T-cell (primary cell): ENCODE measurements around the gene NCOA7. TPM values are rescaled to one million over a fixed set of nuclear protein-coding genes. Genes with fewer than 3 reads are reported as not detected.
A peak's percentile ranks its signal among the peaks of the same experiment; 100 is the strongest.
"Not testable (repeated sequence)": the region's sequence is repeated elsewhere in the genome, so short reads cannot be mapped to it uniquely, and the experiment has no call there.

ENCODE experiments used
- ATAC-seq, 4 experiments: fragments of 200-7000 bp in 3 of 4; fragments of 150-1000 bp in 1 of 4; cut with Tn5 transposase; replicated peaks in 1 of 4; 1 replicate in 3 of 4; 2 replicates in 1 of 4; pipeline ENCODE4 v1.10.0; 2021; ENCODE audit warnings: moderate library complexity in 3 of 4, mild to moderate bottlenecking in 2 of 4, moderate number of reproducible peaks in 1 of 4
- CTCF ChIA-PET, 2 donors: fragments of 300-600 bp; sonication (Branson Sonifier 250); formaldehyde crosslinking; loops; one replicate each; lab custom pipeline; 2022; ENCODE audit warnings: antibody characterized with exemption in 2 of 2; lab: Charles Lee
- POLR2A ChIA-PET, 2 donors: fragments of 300-600 bp; sonication (Branson Sonifier 250); formaldehyde crosslinking; loops; one replicate each; lab custom pipeline; 2022; ENCODE audit warnings: antibody characterized with exemption in 2 of 2; lab: Charles Lee
- DNase-seq, 35 experiments: peaks; one replicate each; pipeline versions ENCODE4 v3.0.0 to v3.0.0-alpha.2; 2013 to 2023
- H3K27ac ChIP-seq: one replicate; pipeline ENCODE4 v1.5.1; 2013; ENCODE audit warnings: low read length
- H3K27me3 ChIP-seq, 2 experiments: replicated peaks in 1 of 2; 1 replicate in 1 of 2; 2 replicates in 1 of 2; pipeline versions ENCODE4 v1.6.1 to v1.7.0; 2013; ENCODE audit warnings: low read length in 1 of 2, mixed read lengths in 1 of 2; ENCODE audit not compliant: control insufficient read depth in 2 of 2, insufficient read depth in 2 of 2; ENCODE audit errors: extremely low read depth in 1 of 2
- H3K36me3 ChIP-seq, 2 donors: 1 replicate in 1 of 2; 2 replicates in 1 of 2; pipeline versions ENCODE4 v1.6.1 to v1.7.0; 2013; ENCODE audit warnings: low read length in 1 of 2; ENCODE audit not compliant: control insufficient read depth in 2 of 2, insufficient read depth in 1 of 2; ENCODE audit errors: extremely low read depth in 1 of 2
- H3K4me1 ChIP-seq, 2 experiments: 1 replicate in 1 of 2; 2 replicates in 1 of 2; pipeline versions ENCODE4 v1.6.1 to v1.7.0; 2013; ENCODE audit warnings: low read length in 2 of 2, mixed read lengths in 1 of 2; ENCODE audit not compliant: insufficient read depth in 2 of 2, control insufficient read depth in 1 of 2; ENCODE audit errors: extremely low read depth in 1 of 2
- H3K4me3 ChIP-seq, 2 donors: 1 replicate in 1 of 2; 2 replicates in 1 of 2; pipeline versions ENCODE4 v1.5.1 to v1.7.0; 2013; ENCODE audit warnings: mild to moderate bottlenecking in 2 of 2, low read length in 1 of 2, moderate library complexity in 1 of 2; ENCODE audit not compliant: control insufficient read depth in 1 of 2; ENCODE audit errors: extremely low read depth in 1 of 2
- H3K9me3 ChIP-seq: 2 replicates; pipeline ENCODE4 v1.7.0; 2013
- H3K27ac Mint-ChIP-seq, 2 donors: one replicate each; pipeline ENCODE4 v1.8.0; 2020 to 2021; ENCODE audit warnings: mild to moderate bottlenecking in 2 of 2, mixed read lengths in 2 of 2
- H3K27me3 Mint-ChIP-seq, 2 donors: one replicate each; pipeline ENCODE4 v1.8.0; 2021 to 2022; ENCODE audit warnings: mixed read lengths in 2 of 2
- H3K36me3 Mint-ChIP-seq: one replicate; pipeline ENCODE4 v1.8.0; 2021; ENCODE audit warnings: mixed read lengths
- H3K4me1 Mint-ChIP-seq, 3 donors: one replicate each; pipeline ENCODE4 v1.8.0; 2020 to 2022; ENCODE audit warnings: mixed read lengths in 3 of 3, mild to moderate bottlenecking in 1 of 3
- H3K4me3 Mint-ChIP-seq, 3 donors: one replicate each; pipeline ENCODE4 v1.8.0; 2020 to 2022; ENCODE audit warnings: mild to moderate bottlenecking in 3 of 3, mixed read lengths in 3 of 3, moderate library complexity in 3 of 3
- H3K9me3 Mint-ChIP-seq, 3 donors: one replicate each; pipeline ENCODE4 v1.8.0; 2020 to 2022; ENCODE audit warnings: mixed read lengths in 3 of 3
- WGBS: methylation state at CpG from one replicate; pipeline ENCODE4 v1.1.5; 2013; ENCODE audit warnings: missing lambda C conversion rate; ENCODE audit not compliant: insufficient coverage; 5-methylcytosine and 5-hydroxymethylcytosine counted together
- total RNA-seq, 35 experiments: library from RNA in 6 of 35; stranded (reverse) in 6 of 35; fragments of 120-200 nt in 1 of 35; gene quantifications; one replicate each; pipeline versions ENCODE4 v1.2.1 to v1.2.4 and lab custom pipeline; 2013 to 2026

Gene NCOA7
- total RNA-seq, 5 donors from 2014 or later (not counting 1 experiment from before 2014, with no cell fraction given), result 40.3 to 51.6 (median 46.4) TPM

DNA sequence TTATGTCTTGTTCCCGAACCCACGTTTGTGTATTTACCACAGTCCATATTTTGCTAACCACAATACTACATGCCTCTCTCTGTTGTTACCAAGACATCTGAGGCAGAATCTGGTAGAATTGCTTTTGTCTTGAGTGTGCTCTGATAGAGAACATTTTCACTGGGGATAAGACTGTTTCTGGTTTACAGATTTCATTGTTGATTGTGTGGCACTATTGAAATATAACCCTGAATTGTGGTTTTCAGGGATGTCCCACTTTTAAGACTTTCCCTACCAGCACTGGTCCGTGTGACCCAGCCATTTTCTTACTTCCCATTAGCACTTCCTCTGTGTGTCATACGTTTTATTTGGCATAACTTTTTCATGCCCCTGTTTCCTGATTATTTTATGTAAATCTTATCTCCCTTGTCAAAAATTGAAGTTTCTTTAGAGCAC lies 12.2 kb downstream of the NCOA7 start:
- Mint-ChIP-seq H3K27ac (peak overlapping the region in 1 of 2 donors; percentile 76), H3K4me1 (peaks cover 51 to 73% (median 65%) of the 10 kb centered on the region in 3 donors), H3K36me3 (peaks cover 28% of the 10 kb centered on the region), H3K27me3 (no peaks in the 10 kb centered on the region), H3K9me3 (no peaks in the 10 kb centered on the region), H3K4me3 (no peak overlapping the region)
- WGBS, result no CpG with 5 or more reads among the region's 4 CpGs
- CTCF ChIA-PET, result no interaction called here
- Histone ChIP-seq H3K36me3 (peaks cover 4 to 6% of the 10 kb centered on the region in 2 donors), H3K4me1 (peaks cover 4 to 7% of the 10 kb centered on the region in 2 experiments), H3K9me3 (no peaks in the 10 kb centered on the region), H3K27me3 (no peaks in the 10 kb centered on the region), H3K27ac (peak overlapping the region; percentile 42), H3K4me3 (no peak overlapping the region)
- no peak for DNase-seq
- POLR2A ChIA-PET, result no interaction called here
- ATAC-seq, result no peak

DNA sequence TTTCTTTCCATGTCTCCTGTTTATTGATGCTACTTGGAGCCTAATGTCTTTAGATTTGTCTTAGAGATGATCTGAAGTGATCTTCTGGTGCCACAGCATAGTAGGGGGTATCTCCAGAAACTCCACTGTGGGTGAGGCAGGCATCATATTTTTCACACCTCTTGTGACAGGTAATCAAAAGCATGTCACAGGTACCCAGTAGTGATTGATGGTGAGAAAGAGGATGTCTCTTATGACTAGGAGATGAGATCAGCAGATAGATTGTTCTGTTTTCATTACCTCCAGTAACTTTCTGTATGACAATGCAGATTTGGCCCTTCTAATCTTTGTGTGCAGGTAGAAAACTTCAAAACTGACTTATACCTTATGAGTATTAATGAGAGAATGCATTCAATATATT lies 13.5 kb downstream of the NCOA7 start:
- Mint-ChIP-seq H3K36me3 (peaks cover 32% of the 10 kb centered on the region), H3K9me3 (no peaks in the 10 kb centered on the region), H3K27ac (peak overlapping the region; percentile 4 to 75), H3K27me3 (no peaks in the 10 kb centered on the region), H3K4me3 (no peak overlapping the region), H3K4me1 (peaks cover 56 to 79% (median 71%) of the 10 kb centered on the region in 3 donors)
- Histone ChIP-seq H3K27me3 (no peaks in the 10 kb centered on the region), H3K4me1 (peaks cover 3 to 10% of the 10 kb centered on the region in 2 experiments), H3K36me3 (peaks cover under 1 to 4% of the 10 kb centered on the region in 2 donors), H3K9me3 (no peaks in the 10 kb centered on the region), H3K27ac (peak overlapping the region; percentile 42), H3K4me3 (no peak overlapping the region)
- DNase-seq (peak in 4 of 35 experiments; percentile 1 to 35 (median 9)), ATAC-seq (peak in 3 of 4 experiments; percentile 38 to 69 (median 44))
- POLR2A ChIA-PET, result interaction anchor here in 1 of 2 donors (0.7 to 0.8 kb wide), 2 partner anchors 13 to 161 kb away, joined by 5 to 7 read pairs; partner anchors contain the start of gene NCOA7
- CTCF ChIA-PET, result interaction anchor here (0.7 to 1.4 kb wide), 4 partner anchors 10 to 14 kb away, joined by 3 to 4 read pairs (median 3); partner anchors contain the start of gene NCOA7 (in 1 of the 2)

DNA sequence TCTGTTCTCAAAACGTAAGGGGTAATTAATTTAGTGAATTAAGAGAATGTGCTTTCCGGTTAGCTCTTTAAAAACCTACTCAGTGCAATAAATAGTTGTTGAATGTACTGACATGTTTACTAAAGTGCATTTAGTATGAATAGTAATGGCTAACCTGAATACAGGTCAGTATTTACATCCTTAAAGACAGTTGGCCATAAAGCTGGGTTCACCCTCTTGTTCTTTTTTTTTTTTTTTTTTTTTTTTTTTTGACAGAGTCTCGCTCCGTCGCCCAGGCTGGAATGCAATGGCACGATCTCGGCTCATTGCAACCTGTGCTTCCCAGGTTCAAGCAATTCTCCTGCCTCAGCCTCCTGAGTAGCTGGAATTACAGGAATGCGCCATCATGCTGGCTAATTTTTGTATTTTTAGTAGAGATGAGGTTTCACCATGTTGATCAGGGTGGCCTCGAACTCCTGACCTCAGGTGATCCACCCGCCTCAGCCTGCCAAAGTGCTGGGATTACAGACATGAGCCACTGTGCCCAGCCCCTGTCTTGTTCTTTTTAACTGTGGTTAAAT lies 14.2 kb downstream of the NCOA7 start:
- not testable (repeated sequence) for H3K27ac ChIP-seq, H3K9me3 Mint-ChIP-seq, H3K27me3 Mint-ChIP-seq, H3K4me3 Mint-ChIP-seq, H3K27me3 ChIP-seq, H3K36me3 ChIP-seq, H3K4me1 ChIP-seq, ATAC-seq, H3K9me3 ChIP-seq, H3K4me3 ChIP-seq, H3K27ac Mint-ChIP-seq, DNase-seq
- 90% methylated on average over 5 of the region's 10 CpGs for WGBS
- POLR2A ChIA-PET, result interaction anchor here (0.7 to 0.8 kb wide), 3 partner anchors 14 to 160 kb away, joined by 5 to 8 read pairs (median 7); partner anchors contain the start of gene NCOA7 (in 1 of the 2)
- peaks cover 55 to 81% (median 73%) of the 10 kb centered on the region in 3 donors for H3K4me1 Mint-ChIP-seq
- CTCF ChIA-PET, result interaction anchor here (0.8 to 1.4 kb wide), 3 partner anchors 10 to 14 kb away, joined by 3 to 4 read pairs (median 3); partner anchors contain the start of gene NCOA7 (in 1 of the 2)
- peaks cover 28% of the 10 kb centered on the region for H3K36me3 Mint-ChIP-seq

DNA sequence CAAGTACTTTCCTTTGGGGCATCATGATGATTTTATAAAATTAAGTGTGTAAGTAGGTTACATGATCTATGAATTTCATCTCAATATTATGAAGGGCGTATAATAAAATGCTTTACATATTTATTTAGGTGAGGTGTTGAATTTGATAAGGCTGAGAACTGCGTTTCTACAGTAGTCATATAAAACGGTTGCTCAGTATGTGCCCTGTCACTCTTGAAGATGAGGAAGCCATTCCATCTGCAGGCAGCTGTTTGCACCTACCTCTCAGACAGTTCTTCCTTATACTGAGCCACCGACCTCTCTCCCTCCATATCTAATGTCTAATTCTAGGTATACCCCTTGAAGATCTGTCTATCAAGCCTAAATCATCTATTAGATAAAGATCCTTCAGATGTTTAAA lies 16.1 kb downstream of the NCOA7 start:
- DNase-seq, result no peak
- Histone ChIP-seq H3K4me3 (no peak overlapping the region), H3K27me3 (no peaks in the 10 kb centered on the region), H3K27ac (no peak overlapping the region), H3K9me3 (no peaks in the 10 kb centered on the region), H3K36me3 (peaks cover 0 to 4% of the 10 kb centered on the region in 2 donors), H3K4me1 (peaks cover 6 to 10% of the 10 kb centered on the region in 2 experiments)
- no peak overlapping the region for H3K4me3 Mint-ChIP-seq
- ATAC-seq, result no peak
- peaks cover 59 to 85% (median 76%) of the 10 kb centered on the region in 3 donors for H3K4me1 Mint-ChIP-seq
- H3K27ac Mint-ChIP-seq, result peak overlapping the region in 1 of 2 donors; percentile 1
- POLR2A ChIA-PET, result no interaction called here
- no CpG with 5 or more reads among the region's 4 CpGs for WGBS
- no peaks in the 10 kb centered on the region for H3K9me3 Mint-ChIP-seq
- peaks cover 25% of the 10 kb centered on the region for H3K36me3 Mint-ChIP-seq
- H3K27me3 Mint-ChIP-seq, result no peaks in the 10 kb centered on the region
- CTCF ChIA-PET, result interaction anchor here in 1 of 2 donors (1.2 kb wide), 2 partner anchors 15 to 17 kb away, joined by 3 to 4 read pairs; partner anchors contain the start of gene NCOA7

DNA sequence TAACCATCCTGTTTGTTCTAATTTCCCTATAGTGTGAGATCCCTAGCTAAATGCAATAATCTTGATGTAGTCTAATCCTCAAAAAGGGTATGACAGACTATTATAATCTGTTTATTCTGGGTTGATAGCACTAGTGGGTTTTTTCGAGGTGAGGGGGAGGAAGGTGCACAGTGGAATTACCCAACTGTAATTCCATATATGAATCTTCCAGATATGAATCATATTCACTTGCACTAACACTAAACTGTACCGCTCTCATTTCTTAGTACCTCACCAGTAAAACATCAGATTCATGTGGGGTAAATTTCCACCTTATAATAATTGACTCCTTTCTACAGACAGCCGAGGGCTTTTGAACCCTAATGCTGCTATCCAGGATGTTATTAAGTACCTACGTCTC lies 16.5 kb downstream of the NCOA7 start:
- no CpG with 5 or more reads among the region's 4 CpGs for WGBS
- Histone ChIP-seq H3K4me1 (peaks cover 6 to 10% of the 10 kb centered on the region in 2 experiments), H3K4me3 (no peak overlapping the region), H3K9me3 (no peaks in the 10 kb centered on the region), H3K27me3 (no peaks in the 10 kb centered on the region), H3K27ac (no peak overlapping the region), H3K36me3 (peaks cover 0 to 2% of the 10 kb centered on the region in 2 donors)
- ChIA-PET POLR2A (no interaction called here), CTCF (interaction anchor here in 1 of 2 donors (1.2 kb wide), 2 partner anchors 15 to 17 kb away, joined by 3 to 4 read pairs; partner anchors contain the start of gene NCOA7)
- Mint-ChIP-seq H3K27me3 (no peaks in the 10 kb centered on the region), H3K9me3 (no peaks in the 10 kb centered on the region), H3K4me1 (peaks cover 57 to 85% (median 78%) of the 10 kb centered on the region in 3 donors), H3K27ac (peak overlapping the region in 1 of 2 donors; percentile 1), H3K36me3 (peaks cover 21% of the 10 kb centered on the region), H3K4me3 (no peak overlapping the region)
- DNase-seq, result no peak
- ATAC-seq, result no peak

DNA sequence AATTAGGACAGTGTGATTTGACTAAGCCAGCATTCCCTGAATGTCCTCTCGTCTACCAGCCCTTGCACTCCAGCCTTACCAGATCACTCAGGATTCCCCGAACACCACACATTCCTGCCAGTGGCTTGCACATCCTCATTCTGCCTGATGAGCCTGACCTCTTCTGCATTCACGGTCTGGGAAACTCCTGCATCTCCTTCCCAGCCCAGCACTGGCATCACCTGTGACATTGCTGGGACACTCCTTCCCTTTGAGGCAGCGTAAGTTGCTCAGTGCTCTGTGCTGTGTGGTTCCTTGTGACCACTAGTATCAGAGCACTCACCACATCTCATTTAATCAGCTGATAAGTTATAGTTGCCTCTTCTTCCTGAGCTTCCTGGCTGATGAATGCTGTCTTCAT lies 17.3 kb downstream of the NCOA7 start:
- Mint-ChIP-seq H3K27me3 (no peaks in the 10 kb centered on the region), H3K9me3 (no peaks in the 10 kb centered on the region), H3K4me1 (peaks cover 57 to 85% (median 78%) of the 10 kb centered on the region in 3 donors), H3K27ac (no peak overlapping the region), H3K36me3 (peaks cover 27% of the 10 kb centered on the region), H3K4me3 (no peak overlapping the region)
- Histone ChIP-seq H3K36me3 (no peaks in the 10 kb centered on the region), H3K27ac (no peak overlapping the region), H3K27me3 (no peaks in the 10 kb centered on the region), H3K4me1 (peaks cover 6 to 10% of the 10 kb centered on the region in 2 experiments), H3K4me3 (no peak overlapping the region), H3K9me3 (no peaks in the 10 kb centered on the region)
- DNase-seq (no peak), ATAC-seq (peak in 3 of 4 experiments; percentile 45 to 52 (median 50))
- WGBS, result 76% methylated on average over 4 of the region's 4 CpGs
- CTCF ChIA-PET, result interaction anchor here in 1 of 2 donors (0.6 kb wide), 1 partner anchor 39 kb away, joined by 3 read pairs; no protein-coding TSS in a partner anchor
- POLR2A ChIA-PET, result no interaction called here
